NCI-H1436 treated with DMSO at 0.1 percent for 48 hours (cell line): Measurements from ENCODE around the gene URAD.

Experiments
- DNase-seq: peaks from one replicate; lab custom pipeline; 2025; lab: John Stamatoyannopoulos, UW

URAD gene

GRCh38 chr13:28000567-28000966, 12.1 kb upstream of the URAD start:
- DNase-seq, result no peak

DNA sequence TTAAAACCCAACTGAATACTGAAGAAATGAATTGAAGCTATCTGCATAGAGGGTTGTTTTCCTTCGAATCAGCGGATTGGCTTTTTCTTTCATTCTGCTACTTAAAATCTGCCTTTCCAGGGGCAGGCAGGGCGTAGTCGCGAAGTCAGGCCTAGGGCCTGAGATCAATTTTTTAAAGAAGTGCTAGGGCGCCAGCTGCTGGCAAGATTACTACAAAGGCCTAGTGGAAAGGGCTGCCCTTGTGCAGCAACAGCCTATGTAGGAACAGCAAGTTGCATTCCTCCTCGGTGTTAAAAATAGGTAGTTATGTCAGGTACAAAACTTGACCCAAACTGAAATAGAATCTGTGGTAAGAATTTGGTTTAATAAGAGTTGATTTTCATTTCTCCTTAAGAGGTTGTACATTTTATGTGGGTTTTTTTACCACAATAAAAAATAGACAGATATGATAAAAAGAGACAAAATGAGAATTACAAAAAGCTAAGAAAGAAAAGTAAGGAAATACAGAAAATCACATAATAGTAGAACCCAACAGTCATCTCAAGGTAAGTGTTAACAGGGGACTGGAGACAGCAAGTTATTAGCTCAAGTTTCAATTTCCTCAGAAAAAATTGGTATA, 9.5 kb upstream of the URAD start:
- DNase-seq, result no peak

- no peak for DNase-seq
Observed at GRCh38 chr13:27991881-27992280, 3.4 kb upstream of the URAD start.

DNA sequence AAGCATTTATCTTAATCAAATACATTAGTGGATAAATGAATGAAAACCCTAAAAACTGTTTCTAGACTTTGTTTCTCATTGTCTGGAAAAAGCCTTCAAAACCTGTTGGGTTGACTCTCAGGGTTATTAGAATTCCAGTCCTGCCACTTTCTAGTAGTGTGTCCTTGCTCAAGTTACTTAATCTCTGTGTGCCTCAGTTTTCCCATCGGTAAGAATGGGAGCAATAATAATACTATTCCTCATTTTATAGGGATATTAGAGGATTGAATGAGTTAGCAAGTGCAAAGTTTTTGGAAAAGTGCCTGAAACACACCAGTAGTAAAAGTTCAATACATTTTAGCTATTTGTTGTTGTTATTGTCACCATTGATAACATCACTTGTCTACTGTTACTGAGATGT, 2.9 kb downstream of the URAD start:
- DNase-seq, result no peak

GRCh38 chr13:27982361-27982760, 6.1 kb downstream of the URAD start:
- no peak for DNase-seq

GRCh38 chr13:27981006-27981708, 7.3 kb downstream of the URAD start:
- no peak for DNase-seq

- no peak for DNase-seq
Observed at GRCh38 chr13:27980280-27980998, 8.1 kb downstream of the URAD start.

- DNase-seq, result no peak
Observed at GRCh38 chr13:27979765-27980279, 8.7 kb downstream of the URAD start.

DNA sequence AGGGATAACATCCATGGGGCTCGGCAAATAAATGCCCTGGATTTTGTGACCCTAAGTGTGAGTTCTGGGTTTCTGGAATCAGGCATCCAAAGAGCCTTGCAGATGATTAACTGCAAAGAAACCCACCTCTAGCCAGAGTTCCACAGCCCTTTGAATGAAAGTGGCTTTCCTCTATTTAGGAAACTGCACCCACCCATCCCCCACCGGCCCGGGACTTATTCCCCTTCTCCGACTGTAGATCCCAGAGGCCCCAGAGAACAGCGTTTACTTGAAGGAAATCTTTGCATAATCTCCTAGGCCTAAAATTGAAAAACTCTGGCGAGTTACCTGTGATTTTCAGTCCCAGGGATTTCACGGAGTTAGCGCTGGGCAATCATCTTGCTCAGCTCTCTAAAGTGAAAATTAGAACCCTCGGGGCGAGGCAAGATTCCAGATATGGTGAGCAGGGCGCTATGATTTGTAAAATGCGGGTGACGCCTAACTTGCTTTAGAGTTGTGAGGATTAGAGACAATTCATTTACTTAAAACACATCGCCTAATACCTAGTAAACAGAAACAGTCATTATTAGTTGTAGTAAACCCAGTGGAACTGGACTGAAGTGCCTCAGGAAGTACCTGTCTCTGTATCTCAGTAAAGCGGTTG, 9.4 kb downstream of the URAD start:
- DNase-seq, result no peak

DNA sequence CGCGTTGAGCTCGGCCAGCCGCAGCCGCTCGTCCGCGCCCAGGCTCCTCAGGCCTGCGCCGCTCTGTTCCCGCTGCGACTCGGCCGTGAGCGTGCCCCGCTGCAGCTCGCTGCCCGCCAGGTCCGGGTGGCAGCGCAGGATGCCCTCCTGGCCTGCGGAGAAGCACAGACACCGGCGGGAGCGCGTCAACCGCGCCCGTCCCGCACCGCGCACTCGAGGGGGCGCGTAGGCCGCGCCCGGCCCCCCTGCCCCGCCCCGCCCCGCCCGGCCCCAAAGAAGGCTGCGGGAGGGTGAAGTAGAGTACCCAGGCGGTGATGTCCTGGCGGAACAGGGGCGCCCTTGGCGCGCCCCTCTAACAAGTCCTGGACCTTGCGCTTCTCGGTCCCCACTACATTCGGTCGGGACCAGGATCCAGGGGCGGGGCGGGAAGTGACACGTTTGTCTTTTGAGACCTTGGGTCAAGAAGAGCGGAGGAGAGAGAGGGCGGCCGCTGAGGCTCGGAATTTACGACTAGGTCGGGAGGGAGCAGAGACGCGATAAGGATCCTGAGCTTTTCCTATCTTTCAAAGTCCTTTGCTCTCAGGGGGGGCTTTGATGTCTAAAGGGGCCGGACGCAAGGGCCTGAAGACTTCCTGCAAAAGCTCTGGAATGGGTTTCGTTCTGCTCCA, 10.1 kb downstream of the URAD start:
- no peak for DNase-seq

GRCh38 chr13:27977476-27978300, 10.8 kb downstream of the URAD start:
- DNase-seq, result no peak

DNA sequence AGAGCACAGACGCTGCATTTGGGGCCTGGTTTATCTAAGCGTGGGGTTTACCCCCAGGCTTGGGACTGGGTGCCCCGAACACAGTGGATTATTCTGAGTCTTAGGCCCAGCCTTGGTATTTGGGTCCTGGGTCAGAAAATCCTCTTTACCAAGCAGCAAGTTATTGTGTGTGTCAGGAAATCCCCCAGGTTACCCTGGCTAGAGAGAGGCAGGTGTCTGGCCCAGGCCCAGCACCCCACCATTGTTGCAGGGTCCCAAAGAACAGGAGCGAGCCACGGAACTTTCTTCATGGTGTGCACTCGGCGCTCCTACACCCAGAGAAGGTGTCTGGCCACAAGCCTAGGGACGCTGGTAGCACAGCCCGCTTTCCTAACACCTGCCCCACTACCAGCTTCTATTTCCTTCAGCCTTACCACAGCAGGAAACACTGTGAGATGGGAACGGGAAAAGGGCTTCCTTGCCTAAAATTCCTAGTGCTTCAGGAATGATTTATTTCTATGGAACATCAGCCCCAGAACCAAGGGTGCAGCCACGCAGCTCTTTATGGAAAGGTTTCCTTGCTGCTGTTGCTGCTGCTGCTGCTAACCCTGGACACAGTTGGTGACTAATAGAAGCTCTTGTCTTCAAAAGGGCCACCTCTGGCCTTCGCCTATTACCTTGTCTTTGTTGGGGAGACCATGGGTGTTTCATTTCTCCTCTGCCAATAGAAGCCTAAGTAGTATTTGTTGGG, 12.0 kb downstream of the URAD start:
- no peak for DNase-seq

- DNase-seq, result no peak
Observed at GRCh38 chr13:27975564-27976361, 12.7 kb downstream of the URAD start.

DNA sequence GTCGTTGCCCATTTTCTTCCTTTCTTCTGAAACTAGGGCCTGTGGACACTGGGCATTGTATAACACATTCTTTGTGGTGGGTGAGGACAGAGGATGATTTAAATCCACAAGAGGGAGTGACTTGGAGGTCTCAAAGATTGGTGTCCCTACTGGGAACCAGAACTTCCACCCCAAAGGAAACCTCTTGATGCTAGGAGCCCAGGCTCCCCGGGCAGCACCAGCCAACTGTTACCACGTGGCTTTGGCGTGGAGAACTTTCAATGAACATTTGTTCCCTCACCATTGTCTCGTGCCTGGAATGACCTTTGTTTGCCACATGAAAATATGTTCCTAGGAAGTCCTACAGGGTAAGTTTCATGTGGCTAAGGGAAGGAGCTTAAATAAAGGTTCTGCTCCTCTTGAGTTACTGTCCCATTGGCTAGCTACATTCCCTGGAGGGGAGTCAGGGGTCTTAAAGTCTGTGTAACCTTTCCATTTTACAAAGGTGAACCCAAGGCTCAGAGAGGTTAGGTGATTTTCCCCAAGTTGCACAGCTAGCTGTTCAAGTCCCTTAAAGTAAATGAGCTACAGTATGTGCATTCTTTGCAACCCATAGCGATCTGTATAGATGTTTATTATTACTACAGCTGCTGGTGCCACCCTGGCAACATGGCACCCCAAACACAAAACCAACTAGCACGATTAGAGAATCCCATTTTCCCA, 14.4 kb downstream of the URAD start:
- DNase-seq, result no peak

- DNase-seq, result no peak
Observed at GRCh38 chr13:27973291-27973690, 15.2 kb downstream of the URAD start.

- DNase-seq, result no peak
Observed at GRCh38 chr13:27972478-27972820, 16.0 kb downstream of the URAD start.

GRCh38 chr13:27971776-27972477, 16.6 kb downstream of the URAD start:
- no peak for DNase-seq

DNA sequence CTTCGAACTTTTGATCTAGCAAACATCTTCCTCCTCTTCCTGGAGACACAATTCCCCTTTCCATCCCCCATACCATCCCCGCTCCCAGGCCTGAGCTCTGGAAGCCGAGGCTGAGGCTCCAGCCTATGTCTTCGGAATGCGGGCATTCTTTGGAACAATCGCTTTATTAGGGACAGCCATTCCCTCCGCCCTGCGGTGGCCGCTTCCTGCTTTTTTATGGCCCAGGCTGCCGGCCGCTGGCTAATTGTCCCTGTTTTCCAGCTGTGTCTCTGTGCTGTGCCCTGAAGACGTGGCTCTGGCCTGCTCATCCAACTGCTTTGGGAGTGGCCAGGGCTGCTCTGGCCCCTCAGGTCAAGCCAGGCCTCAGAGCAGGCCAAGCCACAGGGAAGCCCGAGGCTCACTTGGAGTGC, 17.3 kb downstream of the URAD start:
- DNase-seq, result no peak
